DOHH2 (cell line): ENCODE data around the gene CKM.

Experiments
- EZH2phosphoT487 ChIP-seq: fragments of 200-600 bp; sonication (generic); IDR thresholded peaks from 2 replicates; pipeline ENCODE4 v1.6.1; 2017; ENCODE audit warnings: borderline replicate concordance, mild to moderate bottlenecking, antibody characterized with exemption, low read length, moderate library complexity, mixed read lengths
- TF ChIP-seq, protein P1 (sequence below): fragments of 200-600 bp; sonication (generic); IDR thresholded peaks from one replicate; pipeline ENCODE4 v1.5.1; 2014; ENCODE audit warnings: antibody characterized with exemption, mild to moderate bottlenecking, low read depth, low read length; ENCODE audit not compliant: poor library complexity, severe bottlenecking

DNA sequence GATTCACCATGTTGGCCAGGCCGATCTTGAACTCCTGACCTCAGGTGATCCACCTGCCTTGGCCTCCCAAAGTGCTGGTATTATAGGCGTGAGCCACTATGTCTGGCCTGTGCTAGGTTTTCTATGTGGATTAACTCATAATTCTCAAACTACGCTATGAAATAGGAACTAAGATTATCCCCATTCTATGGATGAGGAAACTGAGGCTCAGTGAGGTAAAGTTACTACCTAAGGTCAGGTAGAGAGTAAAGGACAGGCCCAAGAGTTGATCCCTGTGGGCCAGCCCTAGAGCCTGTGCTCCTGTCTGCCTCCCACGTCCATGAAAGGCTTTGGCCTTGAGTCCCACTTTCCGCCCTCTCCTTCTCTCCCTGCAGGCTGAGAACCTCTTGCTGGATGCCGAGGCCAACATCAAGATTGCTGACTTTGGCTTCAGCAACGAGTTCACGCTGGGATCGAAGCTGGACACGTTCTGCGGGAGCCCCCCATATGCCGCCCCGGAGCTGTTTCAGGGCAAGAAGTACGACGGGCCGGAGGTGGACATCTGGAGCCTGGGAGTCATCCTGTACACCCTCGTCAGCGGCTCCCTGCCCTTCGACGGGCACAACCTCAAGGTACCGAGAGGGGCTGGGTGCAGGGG, 51.5 kb downstream of the CKM start:
- TF ChIP-seq, protein P1, sequence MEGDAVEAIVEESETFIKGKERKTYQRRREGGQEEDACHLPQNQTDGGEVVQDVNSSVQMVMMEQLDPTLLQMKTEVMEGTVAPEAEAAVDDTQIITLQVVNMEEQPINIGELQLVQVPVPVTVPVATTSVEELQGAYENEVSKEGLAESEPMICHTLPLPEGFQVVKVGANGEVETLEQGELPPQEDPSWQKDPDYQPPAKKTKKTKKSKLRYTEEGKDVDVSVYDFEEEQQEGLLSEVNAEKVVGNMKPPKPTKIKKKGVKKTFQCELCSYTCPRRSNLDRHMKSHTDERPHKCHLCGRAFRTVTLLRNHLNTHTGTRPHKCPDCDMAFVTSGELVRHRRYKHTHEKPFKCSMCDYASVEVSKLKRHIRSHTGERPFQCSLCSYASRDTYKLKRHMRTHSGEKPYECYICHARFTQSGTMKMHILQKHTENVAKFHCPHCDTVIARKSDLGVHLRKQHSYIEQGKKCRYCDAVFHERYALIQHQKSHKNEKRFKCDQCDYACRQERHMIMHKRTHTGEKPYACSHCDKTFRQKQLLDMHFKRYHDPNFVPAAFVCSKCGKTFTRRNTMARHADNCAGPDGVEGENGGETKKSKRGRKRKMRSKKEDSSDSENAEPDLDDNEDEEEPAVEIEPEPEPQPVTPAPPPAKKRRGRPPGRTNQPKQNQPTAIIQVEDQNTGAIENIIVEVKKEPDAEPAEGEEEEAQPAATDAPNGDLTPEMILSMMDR, result no peak
- TF ChIP-seq EZH2phosphoT487, result no peak
